NCI-H1105 (cell line): Measurements from ENCODE around the gene CEMIP.
"Not testable (repeated sequence)": the region's sequence is repeated elsewhere in the genome, so short reads cannot be mapped to it uniquely, and the experiment has no call there.

ENCODE experiments used
- DNase-seq: peaks from one replicate; lab custom pipeline; 2025; lab: John Stamatoyannopoulos, UW

Gene CEMIP

DNA sequence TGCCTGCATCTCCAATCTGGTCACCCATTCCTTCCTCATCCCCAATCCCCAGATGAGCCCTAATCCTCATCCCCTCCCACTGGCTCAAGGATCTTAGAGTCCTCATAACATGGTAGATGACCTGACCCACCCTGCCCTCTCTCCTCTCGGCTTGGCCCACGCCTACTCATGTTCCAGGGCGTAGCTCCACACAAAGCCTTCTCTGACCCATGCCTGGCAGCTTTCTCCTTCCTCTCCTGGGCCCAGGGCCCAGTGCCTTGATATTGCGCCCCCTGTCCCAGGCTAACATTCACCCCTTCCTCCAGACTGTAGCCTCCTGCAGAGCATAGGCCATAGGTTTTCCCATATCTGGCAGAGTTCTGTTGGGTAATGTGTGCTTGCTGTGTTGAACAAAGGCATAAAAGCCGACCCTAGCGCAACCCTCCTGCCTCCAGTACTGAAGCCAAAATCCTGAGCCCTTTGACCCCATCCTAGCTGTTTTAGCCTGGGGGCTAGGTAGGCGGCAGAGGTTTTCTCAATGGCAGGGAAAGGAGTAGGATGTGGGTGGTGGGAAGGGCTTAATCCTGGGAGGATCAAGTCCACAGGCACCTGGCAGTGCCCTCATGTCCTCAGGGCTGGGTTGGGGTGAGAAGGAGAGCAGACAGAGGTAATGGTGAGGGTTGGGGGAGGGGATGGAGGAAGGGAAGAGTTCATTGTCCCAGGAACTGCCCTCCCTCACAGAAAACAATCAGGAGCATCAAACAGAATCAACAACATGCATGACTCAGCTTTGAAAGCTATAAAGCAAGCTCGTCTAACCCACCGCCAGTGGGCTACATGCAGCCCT, 175.0 kb downstream of the CEMIP start:
- DNase-seq = no peak

DNA sequence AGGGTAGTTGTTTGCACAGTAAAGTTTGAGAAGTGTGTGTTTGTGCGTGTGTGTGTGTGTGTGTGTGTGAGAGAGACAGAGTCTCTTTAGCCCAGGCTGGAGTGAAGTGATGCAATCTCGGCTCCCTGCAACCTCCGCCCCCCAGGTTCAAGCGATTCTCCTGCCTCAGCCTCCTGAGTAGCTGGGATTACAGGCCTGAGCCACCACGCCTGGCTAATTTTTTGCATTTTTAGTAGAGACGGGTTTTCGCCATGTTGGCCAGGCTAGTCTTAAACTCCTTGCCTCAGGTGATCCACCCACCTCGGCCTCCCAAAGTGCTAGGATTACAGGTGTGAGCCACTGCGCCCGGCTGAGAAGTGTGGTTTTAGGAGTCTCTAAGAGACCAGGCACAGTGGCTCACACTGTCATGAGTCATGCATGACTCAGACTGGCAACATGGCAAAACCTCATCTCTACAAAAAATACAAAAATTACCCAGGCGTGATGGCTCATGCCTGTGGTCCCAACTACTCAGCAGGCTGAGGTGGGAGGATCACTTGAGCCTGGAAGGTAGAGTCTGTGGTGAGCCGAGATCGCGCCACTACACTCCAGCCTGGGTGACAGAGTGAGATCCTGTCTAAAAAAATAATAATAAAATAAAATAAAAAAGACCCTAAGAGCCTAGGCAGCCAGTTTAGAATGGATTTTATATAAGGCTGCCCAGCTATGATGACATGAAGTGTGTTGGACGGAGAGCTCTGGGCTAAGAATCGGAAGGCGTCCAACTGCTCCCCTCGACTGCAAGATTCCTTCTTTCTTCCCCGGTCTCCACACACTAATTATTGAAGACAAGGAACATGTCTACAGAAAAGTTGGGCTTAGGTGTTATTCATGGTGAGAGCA, 176.6 kb downstream of the CEMIP start:
- not testable (repeated sequence) for DNase-seq

- no peak for DNase-seq
Observed at GRCh38 chr15:80957556-80957955, 178.4 kb downstream of the CEMIP start.

DNA sequence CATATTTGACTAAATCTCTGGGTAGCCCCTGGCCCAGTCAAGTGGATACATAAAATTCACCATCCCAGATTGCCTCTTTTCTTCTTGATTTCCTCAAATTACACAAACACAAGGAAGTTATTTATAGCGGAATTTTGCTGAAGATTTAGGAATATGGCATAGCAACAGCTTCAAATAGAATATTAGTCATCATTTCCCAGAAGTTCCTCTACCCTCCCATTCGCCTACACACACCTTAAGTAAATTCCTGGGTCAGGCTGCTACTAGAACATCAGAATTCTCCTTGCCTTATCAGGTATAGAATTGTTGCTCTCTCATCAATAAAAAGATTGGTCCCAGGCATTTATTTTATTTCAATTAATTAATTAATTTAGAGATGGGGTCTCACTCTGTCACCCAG, 178.8 kb downstream of the CEMIP start:
- DNase-seq = no peak

GRCh38 chr15:80958818-80959495, 179.8 kb downstream of the CEMIP start:
- no peak for DNase-seq

- not testable (repeated sequence) for DNase-seq
Observed at GRCh38 chr15:80965454-80965853, 186.3 kb downstream of the CEMIP start.

DNA sequence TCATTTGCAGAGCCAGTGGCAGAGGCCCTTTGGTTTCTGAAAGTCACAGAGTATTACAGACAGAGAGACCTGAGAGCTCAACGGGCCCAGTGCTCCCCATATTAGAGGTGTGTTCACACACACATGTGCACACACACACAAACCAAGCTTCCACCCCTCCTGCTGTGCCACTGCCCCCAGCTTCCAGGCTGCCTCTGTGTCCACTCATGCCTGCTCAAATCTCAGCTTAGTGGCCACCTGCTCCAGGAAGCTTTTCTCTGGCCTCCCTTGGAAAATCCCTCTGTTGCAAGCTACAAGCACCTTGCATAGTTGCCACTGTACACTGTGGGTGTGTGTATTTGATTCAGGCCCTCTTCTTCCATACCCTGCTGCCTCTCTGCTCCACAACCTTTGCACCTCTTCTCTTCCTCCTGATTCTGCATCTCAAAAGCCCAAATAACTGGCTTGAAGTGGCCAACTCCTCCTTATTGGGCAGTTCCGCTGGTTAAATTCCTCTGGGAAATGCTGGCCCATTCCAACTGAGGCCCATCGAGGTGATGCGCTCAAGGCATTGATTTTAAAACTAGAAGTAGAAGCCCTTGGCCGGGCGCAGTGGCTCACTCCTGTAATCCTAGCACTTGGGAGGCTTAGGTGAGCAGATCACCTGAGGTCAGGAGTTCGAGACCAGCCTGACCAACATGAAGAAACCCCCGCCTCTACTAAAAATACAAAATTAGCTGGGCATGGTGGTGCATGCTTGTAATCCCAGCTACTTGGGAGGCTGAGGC, 187.4 kb downstream of the CEMIP start:
- DNase-seq = no peak

- no peak for DNase-seq
Observed at GRCh38 chr15:80967451-80967850, 188.3 kb downstream of the CEMIP start.

- no peak for DNase-seq
Observed at GRCh38 chr15:80967991-80968510, 188.9 kb downstream of the CEMIP start.

GRCh38 chr15:80969316-80969715, 190.1 kb downstream of the CEMIP start:
- no peak for DNase-seq

DNA sequence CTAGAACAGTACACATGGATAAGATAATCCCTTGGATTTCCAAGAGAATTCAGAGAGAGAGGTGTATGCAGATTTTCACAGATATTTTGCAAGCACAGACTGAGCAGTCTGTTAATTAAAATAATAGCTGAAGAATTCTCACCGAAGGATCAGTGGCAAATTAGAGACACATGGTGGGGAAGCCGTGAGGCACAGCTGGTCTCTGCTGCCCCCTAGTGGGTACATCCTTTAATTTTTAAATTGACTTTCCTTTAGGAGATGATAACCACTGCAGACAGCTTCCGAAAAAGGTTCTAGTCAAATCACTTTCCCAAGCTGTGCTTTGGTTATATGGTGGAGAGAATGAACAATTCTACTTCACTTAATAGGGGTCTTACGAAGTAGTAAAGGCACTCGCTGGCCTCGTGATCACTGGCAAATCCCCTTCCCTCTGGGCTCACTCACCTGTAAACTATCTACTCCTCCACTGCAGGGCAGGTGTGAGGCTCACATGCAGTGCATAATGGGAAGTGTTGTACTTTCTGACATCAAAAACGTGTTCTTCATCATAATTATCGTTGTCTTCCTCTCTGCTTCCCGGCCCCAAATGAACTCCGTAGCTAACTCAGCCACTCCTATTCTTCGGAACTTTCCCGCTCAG, 191.0 kb downstream of the CEMIP start:
- DNase-seq = peak; percentile 33

GRCh38 chr15:80970658-80971057, 191.5 kb downstream of the CEMIP start:
- no peak for DNase-seq

GRCh38 chr15:80971143-80971542, 192.0 kb downstream of the CEMIP start:
- DNase-seq = no peak

DNA sequence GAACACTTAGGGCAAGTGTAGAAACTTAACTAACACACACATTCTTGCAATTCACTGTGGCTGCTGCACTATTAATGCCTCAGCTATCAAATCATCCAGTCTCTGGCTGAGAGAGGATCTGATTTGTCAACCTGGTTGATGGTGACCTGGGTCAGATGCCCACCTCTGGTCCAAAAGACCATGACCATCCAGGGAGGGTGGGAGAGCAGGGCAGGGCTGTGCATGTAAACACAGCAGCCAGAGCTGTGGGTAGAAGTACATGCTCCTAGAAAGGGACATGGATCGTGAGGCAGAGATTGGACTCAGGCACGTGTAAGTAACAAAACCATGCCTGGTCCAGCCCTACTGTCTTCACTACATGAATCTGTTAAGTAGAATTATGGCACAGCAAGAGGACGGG, 193.1 kb downstream of the CEMIP start:
- no peak for DNase-seq

- no peak for DNase-seq
Observed at GRCh38 chr15:80974914-80975313, 195.7 kb downstream of the CEMIP start.

- DNase-seq = no peak
Observed at GRCh38 chr15:80976851-80977250, 197.7 kb downstream of the CEMIP start.

DNA sequence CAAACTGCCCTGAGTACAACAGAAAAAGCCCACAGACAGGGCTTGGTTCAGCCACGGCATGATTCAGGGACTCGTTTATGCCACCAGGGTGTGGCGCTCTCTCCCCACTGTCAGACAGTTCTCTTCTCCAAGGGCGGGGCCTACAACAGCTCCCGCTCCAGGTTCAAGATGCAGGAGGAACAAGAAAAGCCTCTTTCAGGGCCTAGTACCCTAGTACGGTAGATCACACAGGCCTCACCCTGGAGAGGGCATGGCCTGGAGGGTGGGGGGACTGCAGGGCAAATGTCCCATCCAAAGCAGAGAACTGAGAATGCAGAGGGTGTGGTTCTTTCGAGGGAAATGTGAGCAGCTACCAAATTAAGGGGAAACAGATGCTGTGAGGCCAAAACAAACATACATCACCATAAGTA, 198.5 kb downstream of the CEMIP start:
- DNase-seq = no peak

- no peak for DNase-seq
Observed at GRCh38 chr15:80978685-80979329, 199.6 kb downstream of the CEMIP start.

DNA sequence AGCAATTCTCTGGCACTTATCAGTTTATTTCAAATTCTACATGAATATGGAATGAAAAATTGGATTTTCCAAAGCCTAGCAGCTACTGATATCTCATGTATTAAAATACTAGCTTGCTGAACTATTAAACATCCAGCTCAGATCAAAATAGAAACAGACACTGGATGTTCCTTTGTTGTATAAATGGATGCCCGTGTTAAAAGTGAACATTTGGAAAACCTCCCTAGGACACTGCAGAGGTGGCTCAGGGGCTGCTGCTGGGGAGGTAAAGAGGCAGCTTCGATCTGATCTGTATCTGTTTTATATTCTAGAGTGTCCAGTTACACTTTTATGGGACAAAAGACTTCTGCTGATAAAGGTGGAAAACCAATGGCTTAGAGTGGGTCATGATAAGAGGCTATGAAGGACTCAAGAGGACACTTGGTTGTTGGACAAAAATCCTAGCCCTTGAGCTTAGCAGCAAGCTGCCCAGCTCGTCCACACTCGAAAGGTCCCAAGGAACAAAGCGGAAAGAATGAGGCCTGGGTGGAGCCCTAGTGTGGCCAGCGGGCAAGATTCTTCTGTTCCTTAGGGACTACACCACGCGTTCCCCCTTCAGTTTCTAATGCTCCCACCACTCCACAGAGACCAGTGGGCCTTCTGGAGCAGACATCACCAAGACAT, 200.5 kb downstream of the CEMIP start:
- DNase-seq = no peak

DNA sequence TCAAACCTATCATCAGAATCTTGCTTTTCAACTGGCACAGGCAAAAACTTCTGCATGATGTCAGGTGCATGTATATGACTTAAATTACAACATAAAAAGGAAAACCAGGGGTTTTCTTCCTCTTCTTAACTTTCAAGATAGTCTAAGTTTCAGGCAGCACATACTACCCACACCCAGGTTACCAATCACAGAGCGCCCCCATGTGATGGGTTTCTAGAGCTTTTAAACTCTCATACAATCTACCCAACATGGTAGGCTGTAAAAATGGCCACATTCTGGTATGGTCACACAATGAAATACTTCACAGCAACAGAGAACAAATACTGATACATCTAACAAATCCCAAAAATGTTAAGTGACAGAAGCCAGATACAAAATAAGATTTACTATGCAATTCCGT, 203.0 kb downstream of the CEMIP start:
- DNase-seq = no peak
